ENCODE results near the gene CUL4A.

- TF ChIP-seq EZH2 (IDR thresholded peaks at IDR 0.05; ENCODE audit: borderline replicate concordance, insufficient read depth, low read depth, low read length, poor library complexity, severe bottlenecking) = no peak
- TF ChIP-seq CTCF (IDR thresholded peaks at IDR 0.05) = no peak
These were observed 1.4 kb downstream of the CUL4A start for GRCh38 chr13:113210833-113211232.
